Stimulated activated effector memory CD8-positive, alpha-beta T cell treated with anti-CD3 and anti-CD28 coated beads, Interleukin-12 subunit alpha, Interleukin-12 subunit beta, amount 100 ng/mL, for 72 hours (primary cell): ENCODE measurements around the gene TSPAN33.
A peak's percentile ranks its signal among the peaks of the same experiment; 100 is the strongest.
"Not testable (repeated sequence)": the region's sequence is repeated elsewhere in the genome, so short reads cannot be mapped to it uniquely, and the experiment has no call there.

Experiments used
- ATAC-seq: fragments of 150-1000 bp; cut with Tn5 transposase; 2 replicates; pipeline ENCODE4 v1.10.0; 2021
- DNase-seq, 2 donors: peaks; one replicate each; pipeline ENCODE4 v3.0.0; 2021 to 2022; ENCODE audit warnings: low spot score in 2 of 2
- H3K27ac Mint-ChIP-seq: one replicate; pipeline ENCODE4 v1.8.0; 2022; ENCODE audit warnings: mild to moderate bottlenecking, mixed read lengths
- H3K36me3 Mint-ChIP-seq: one replicate; pipeline ENCODE4 v1.8.0; 2022; ENCODE audit warnings: mild to moderate bottlenecking, mixed read lengths
- H3K4me1 Mint-ChIP-seq: one replicate; pipeline ENCODE4 v1.8.0; 2022; ENCODE audit warnings: mixed read lengths
- H3K4me3 Mint-ChIP-seq: one replicate; pipeline ENCODE4 v1.8.0; 2022; ENCODE audit warnings: mild to moderate bottlenecking, mixed read lengths
- H3K9me3 Mint-ChIP-seq: one replicate; pipeline ENCODE4 v1.8.0; 2022; ENCODE audit warnings: mixed read lengths

Gene TSPAN33

GRCh38 chr7:129205987-129206785 lies 61.7 kb downstream of the TSPAN33 start:
- H3K4me1 Mint-ChIP-seq: peaks cover 11% of the 10 kb centered on the region
- no peak overlapping the region for H3K27ac Mint-ChIP-seq
- no peaks in the 10 kb centered on the region for H3K9me3 Mint-ChIP-seq
- ATAC-seq: peak; percentile 75
- no peak overlapping the region for H3K4me3 Mint-ChIP-seq
- no peak for DNase-seq
- no peaks in the 10 kb centered on the region for H3K36me3 Mint-ChIP-seq

DNA sequence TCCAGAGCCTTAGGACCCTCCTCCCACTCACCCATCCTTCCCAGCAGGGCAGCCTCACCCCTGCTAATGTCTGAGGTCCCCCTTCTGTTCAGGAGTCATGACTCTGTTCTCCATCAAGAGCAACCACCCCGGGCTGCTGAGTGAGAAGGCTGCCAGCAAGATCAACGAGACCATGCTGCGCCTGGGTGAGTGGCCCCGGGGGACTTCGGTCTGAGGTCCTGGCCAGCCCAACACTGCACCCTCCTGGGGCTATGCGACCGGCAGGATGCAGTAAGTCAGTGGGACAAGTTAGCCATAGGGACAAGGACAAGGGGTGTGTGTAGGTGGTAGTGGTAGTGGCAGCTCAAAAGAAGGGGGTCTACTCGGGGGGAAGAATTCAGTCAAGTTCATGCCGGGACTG lies 64.2 kb downstream of the TSPAN33 start:
- peaks cover 11% of the 10 kb centered on the region for H3K4me1 Mint-ChIP-seq
- H3K4me3 Mint-ChIP-seq: no peak overlapping the region
- H3K36me3 Mint-ChIP-seq: no peaks in the 10 kb centered on the region
- ATAC-seq (no peak), DNase-seq (no peak)
- H3K27ac Mint-ChIP-seq: no peak overlapping the region
- H3K9me3 Mint-ChIP-seq: no peaks in the 10 kb centered on the region

DNA sequence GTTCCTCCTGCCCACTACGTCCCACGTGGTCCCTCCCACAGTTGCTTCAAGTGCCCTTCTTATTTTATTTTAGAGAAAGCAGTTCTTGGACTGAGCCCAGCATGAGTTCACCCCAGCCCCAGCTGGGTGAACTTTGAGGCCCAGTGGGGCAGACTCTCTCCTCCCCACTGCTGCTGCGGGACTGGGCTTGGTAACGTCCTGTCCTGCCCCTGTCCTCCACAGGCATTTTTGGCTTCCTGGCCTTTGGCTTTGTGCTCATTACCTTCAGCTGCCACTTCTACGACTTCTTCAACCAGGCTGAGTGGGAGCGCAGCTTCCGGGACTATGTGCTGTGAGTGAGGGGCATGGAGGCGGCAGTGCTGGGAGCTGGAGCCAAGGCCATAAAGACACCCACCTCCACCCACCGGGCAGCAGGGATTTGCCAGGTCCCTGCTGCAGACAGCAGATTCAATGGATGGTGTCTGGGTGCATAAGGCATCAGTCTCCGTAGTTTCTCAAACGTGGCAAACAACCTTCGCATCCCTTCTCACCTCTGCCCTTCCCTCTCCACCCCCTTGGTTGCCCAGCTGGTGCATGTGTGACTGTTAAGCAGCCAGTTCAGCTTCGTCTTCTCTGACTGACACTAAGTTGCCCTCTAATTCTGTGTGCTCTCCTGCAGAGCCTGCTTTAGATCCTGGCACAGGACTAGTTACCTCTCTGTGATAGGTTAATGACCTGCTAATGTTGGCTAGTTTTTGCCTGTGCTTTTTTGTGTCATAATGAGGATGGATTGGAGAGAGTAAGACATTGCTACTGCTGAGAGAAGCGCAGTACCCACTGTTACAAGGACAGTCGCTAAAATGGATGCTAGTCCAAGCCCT lies 64.8 kb downstream of the TSPAN33 start:
- Mint-ChIP-seq H3K36me3 (no peaks in the 10 kb centered on the region), H3K27ac (no peak overlapping the region), H3K4me3 (no peak overlapping the region), H3K9me3 (no peaks in the 10 kb centered on the region), H3K4me1 (peaks cover 11% of the 10 kb centered on the region)
- ATAC-seq: no peak
- no peak for DNase-seq

DNA sequence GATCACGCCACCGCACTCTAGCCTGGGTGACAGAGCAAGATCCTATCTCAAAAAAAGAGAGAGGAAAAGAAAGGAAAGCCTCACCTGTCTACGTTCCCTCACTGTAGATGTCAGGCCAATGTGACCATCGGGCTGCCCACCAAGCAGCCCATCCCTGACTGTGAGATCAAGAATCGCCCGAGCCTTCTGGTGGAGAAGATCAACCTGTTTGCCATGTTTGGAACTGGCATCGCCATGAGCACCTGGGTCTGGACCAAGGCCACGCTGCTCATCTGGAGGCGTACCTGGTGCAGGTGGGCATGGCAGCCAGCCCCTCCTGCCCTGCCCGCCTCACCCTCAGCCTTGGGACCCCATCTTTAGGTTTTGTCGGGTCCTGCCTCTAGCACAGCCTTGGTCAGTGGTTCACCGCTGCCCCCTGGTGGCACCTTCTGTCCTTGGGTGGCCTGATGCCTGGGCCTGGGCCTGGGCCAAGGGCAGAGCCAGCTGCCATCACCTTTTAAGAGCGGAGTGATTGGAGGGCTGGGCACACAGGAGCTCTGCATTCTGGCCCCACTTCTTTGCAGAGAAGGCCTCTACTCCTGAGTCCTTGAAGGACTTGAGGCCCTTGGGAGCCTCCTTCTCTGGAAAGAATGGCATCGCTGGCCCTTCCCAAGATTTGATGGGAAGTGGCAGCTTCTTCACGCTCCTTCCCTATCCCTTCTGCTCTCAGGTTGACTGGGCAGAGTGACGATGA lies 65.9 kb downstream of the TSPAN33 start:
- H3K4me1 Mint-ChIP-seq: peaks cover 9% of the 10 kb centered on the region
- no peaks in the 10 kb centered on the region for H3K9me3 Mint-ChIP-seq
- peak; percentile 66 to 88 for DNase-seq
- no peak overlapping the region for H3K27ac Mint-ChIP-seq
- ATAC-seq: peak; percentile 77
- H3K36me3 Mint-ChIP-seq: no peaks in the 10 kb centered on the region
- H3K4me3 Mint-ChIP-seq: no peak overlapping the region

GRCh38 chr7:129210989-129211312 lies 66.4 kb downstream of the TSPAN33 start:
- ATAC-seq (no peak), DNase-seq (no peak)
- no peaks in the 10 kb centered on the region for H3K9me3 Mint-ChIP-seq
- H3K4me1 Mint-ChIP-seq: peaks cover 4% of the 10 kb centered on the region
- no peaks in the 10 kb centered on the region for H3K36me3 Mint-ChIP-seq
- H3K27ac Mint-ChIP-seq: no peak overlapping the region
- H3K4me3 Mint-ChIP-seq: no peak overlapping the region

DNA sequence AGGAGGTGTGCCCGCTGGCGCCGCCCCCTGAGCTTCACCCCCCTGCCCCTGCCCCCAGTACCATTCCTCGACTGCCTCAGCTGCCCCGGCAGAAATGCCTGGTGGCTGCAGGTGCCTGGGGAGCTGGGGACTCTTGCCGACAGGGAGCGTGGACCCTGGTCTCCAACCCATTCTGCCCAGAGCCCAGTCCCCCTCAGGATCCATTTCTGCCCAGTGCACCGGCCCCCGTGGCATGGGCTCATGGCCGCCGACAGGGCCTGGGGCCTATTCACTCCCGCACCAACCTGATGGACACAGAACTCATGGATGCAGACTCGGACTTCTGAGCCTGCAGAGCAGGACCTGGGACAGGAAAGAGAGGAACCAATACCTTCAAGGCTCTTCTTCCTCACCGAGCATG lies 67.6 kb downstream of the TSPAN33 start:
- Mint-ChIP-seq H3K36me3 (no peaks in the 10 kb centered on the region), H3K4me1 (no peaks in the 10 kb centered on the region), H3K27ac (peak overlapping the region; percentile 20), H3K4me3 (no peak overlapping the region), H3K9me3 (no peaks in the 10 kb centered on the region)
- no peak for DNase-seq
- no peak for ATAC-seq

- no peaks in the 10 kb centered on the region for H3K9me3 Mint-ChIP-seq
- no peak for DNase-seq
- H3K4me1 Mint-ChIP-seq: no peaks in the 10 kb centered on the region
- no peak overlapping the region for H3K4me3 Mint-ChIP-seq
- no peak for ATAC-seq
- H3K36me3 Mint-ChIP-seq: no peaks in the 10 kb centered on the region
- peak overlapping the region; percentile 20 for H3K27ac Mint-ChIP-seq
Measured at GRCh38 chr7:129212596-129212995, 68.1 kb downstream of the TSPAN33 start.

DNA sequence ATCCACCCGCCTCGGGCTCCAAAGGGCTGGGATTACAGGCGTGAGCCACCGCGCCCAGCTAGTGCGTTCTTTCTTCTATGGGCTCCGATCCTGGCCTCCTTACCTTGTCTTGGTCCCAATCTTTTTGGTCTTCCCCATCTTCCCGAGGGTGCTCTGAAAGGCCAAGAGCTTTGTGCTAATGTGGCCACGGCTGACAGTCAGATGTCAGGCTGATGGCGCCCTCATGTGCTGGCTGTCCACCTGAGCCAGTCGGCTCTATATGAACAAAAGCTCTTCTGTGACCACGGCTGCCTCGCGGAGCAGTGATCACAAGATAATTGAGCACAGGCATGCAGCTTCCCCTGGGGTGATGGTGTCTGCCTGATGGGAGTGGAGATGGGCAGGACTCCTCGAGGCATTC lies 69.3 kb downstream of the TSPAN33 start:
- Mint-ChIP-seq H3K36me3 (no peaks in the 10 kb centered on the region), H3K27ac (no peak overlapping the region), H3K4me3 (no peak overlapping the region), H3K9me3 (no peaks in the 10 kb centered on the region), H3K4me1 (no peaks in the 10 kb centered on the region)
- no peak for ATAC-seq
- DNase-seq: no peak

GRCh38 chr7:129215691-129216090 lies 71.2 kb downstream of the TSPAN33 start:
- DNase-seq, H3K27ac Mint-ChIP-seq, H3K9me3 Mint-ChIP-seq, H3K4me1 Mint-ChIP-seq, ATAC-seq, H3K4me3 Mint-ChIP-seq, H3K36me3 Mint-ChIP-seq: not testable (repeated sequence)

- ATAC-seq, H3K9me3 Mint-ChIP-seq, H3K4me3 Mint-ChIP-seq, H3K36me3 Mint-ChIP-seq, H3K27ac Mint-ChIP-seq, H3K4me1 Mint-ChIP-seq, DNase-seq: not testable (repeated sequence)
Measured at GRCh38 chr7:129216101-129216715, 71.7 kb downstream of the TSPAN33 start.

- H3K27ac Mint-ChIP-seq, DNase-seq, H3K36me3 Mint-ChIP-seq, ATAC-seq, H3K9me3 Mint-ChIP-seq, H3K4me1 Mint-ChIP-seq, H3K4me3 Mint-ChIP-seq: not testable (repeated sequence)
Measured at GRCh38 chr7:129216821-129217416, 72.4 kb downstream of the TSPAN33 start.

GRCh38 chr7:129218514-129219062 lies 74.1 kb downstream of the TSPAN33 start:
- no peak overlapping the region for H3K27ac Mint-ChIP-seq
- no peak overlapping the region for H3K4me3 Mint-ChIP-seq
- DNase-seq: peak; percentile 75 to 89
- peaks cover 4% of the 10 kb centered on the region for H3K4me1 Mint-ChIP-seq
- no peaks in the 10 kb centered on the region for H3K36me3 Mint-ChIP-seq
- no peaks in the 10 kb centered on the region for H3K9me3 Mint-ChIP-seq
- ATAC-seq: peak; percentile 89

- not testable (repeated sequence) for H3K4me1 Mint-ChIP-seq, H3K36me3 Mint-ChIP-seq, ATAC-seq, DNase-seq, H3K4me3 Mint-ChIP-seq, H3K9me3 Mint-ChIP-seq, H3K27ac Mint-ChIP-seq
Measured at GRCh38 chr7:129219166-129219565, 74.7 kb downstream of the TSPAN33 start.
